ENCODE data around the gene SIRPG. TPM values are rescaled to one million over a fixed set of nuclear protein-coding genes. Genes with fewer than 3 reads are reported as not detected.
"Not testable (repeated sequence)": the region's sequence is repeated elsewhere in the genome, so short reads cannot be mapped to it uniquely, and the experiment has no call there.

Gene SIRPG
- total RNA-seq, 1 experiment from 2014 or later = not detected

GRCh38 chr20:1625083-1625690 is 32.4 kb downstream of the SIRPG start:
- in situ Hi-C loops (cut with HindIII; ENCODE audit: low pct_unique_long_range_greater_than_20kb, low sequenced_read_pairs) = no loop called here
- DNase-seq (ENCODE audit: low read depth, low spot score) = peak; percentile 0

DNA sequence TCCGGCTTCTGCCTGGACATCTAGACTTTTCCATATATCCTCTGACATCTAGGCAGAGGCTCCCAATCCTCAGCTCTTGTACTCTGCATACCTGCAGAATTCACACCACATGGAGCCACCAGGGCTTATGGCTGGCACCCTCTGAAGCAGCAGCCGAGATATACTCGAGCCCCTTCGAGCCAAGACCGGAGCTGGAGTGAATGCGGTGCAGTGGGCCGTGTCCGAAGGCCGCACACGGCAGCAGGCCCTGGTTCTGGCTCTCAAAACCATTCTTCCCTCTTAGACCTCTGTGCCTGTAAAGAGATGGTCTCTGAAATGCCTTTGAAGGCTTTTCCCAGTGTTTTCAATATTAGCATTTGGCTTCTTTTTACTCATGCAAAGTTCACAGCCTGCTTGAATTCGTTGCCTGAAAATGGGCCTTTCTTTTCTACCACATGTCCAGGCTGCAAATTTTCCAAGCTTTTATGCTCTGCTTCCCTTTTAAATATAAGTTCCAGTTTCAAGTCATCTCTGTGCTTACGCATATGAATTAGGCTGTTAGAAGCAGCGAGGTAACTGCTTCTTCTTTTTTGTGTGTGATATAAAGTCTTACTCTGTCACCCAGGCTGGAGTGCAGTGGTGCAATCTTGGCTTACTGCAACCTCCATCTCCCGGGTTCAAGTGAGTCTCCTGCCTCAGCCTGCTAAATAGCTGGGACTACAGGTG is 33.9 kb downstream of the SIRPG start:
- in situ Hi-C loops (cut with HindIII; ENCODE audit: low pct_unique_long_range_greater_than_20kb, low sequenced_read_pairs) = no loop called here
- DNase-seq (ENCODE audit: low read depth, low spot score) = peak; percentile 0

DNA sequence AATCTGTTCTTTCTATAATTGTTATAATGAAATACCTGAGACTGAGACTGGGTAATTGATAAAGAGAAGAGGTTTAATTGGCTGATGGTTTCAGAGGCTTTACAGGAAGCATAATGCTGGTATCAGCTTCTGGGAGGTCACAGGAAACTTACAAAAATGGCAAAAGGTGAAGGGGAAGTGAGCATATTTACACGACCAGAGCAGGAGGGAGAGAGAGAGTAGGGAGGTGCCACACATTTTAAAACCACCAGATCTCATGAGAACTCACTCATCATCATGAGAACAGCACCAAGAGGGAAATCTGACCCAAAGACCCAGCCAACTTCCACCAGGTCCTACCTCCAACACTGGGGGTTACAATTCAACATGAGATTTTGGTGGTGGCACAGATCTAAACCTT is 35.1 kb downstream of the SIRPG start:
- in situ Hi-C loops (cut with HindIII; ENCODE audit: low pct_unique_long_range_greater_than_20kb, low sequenced_read_pairs) = no loop called here
- DNase-seq (ENCODE audit: low read depth, low spot score) = no peak

DNA sequence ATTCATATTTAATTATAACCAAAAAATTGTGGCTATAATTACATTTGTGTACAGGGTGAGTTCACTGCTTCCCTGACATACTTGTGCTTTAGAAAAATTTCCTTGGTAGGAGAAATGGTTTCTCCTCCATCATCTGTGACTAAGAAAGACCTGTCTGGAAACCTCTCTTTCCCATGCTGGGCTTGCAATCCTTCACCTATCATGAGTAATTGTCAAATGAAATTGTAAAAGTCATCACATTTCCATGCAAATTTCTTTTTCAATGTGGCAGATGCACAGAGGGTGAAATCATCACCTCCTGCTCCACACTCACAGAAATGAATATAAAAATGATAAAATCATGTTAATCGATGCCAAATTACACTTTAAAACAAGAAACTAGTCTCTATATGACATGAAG is 36.3 kb downstream of the SIRPG start:
- in situ Hi-C loops (cut with HindIII; ENCODE audit: low pct_unique_long_range_greater_than_20kb, low sequenced_read_pairs) = no loop called here
- DNase-seq (ENCODE audit: low read depth, low spot score) = no peak

DNA sequence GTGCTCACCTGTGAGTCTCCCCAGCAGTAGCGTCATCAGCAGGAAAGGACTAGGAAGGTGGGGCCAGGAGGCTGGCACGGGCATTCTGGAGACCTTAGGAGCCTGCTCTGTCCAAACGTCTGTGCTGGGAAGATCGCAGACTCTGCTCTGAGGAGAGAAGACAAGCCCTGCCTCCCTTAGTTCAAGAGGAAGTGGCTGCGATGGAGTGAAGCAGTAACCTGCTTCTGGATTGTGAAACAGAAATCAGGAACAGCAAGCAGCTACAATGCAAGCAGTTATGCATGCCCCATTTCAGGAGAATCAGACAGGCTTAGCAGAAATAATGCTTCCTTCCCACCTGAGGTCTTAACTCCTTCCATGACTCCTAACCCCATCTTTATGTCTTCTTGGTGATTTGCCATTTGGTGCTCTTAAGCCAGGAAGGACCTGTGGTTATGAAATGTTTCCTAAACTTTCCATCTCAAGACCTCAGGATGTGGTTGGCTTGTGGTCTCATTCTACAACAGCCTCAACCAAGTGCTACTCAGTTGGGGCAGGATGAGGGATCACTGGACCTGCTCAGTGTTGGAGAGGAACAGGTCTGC is 37.6 kb downstream of the SIRPG start, which contains the start of gene SIRPB1:
TSS of gene SIRPB1 (minus strand) at position 149 of the 584 bp plus-strand sequence. CDS start at position 84, 65 bp downstream.
- DNase-seq (ENCODE audit: low read depth, low spot score) = peak; percentile 0
- in situ Hi-C loops (cut with HindIII; ENCODE audit: low pct_unique_long_range_greater_than_20kb, low sequenced_read_pairs) = no loop called here

DNA sequence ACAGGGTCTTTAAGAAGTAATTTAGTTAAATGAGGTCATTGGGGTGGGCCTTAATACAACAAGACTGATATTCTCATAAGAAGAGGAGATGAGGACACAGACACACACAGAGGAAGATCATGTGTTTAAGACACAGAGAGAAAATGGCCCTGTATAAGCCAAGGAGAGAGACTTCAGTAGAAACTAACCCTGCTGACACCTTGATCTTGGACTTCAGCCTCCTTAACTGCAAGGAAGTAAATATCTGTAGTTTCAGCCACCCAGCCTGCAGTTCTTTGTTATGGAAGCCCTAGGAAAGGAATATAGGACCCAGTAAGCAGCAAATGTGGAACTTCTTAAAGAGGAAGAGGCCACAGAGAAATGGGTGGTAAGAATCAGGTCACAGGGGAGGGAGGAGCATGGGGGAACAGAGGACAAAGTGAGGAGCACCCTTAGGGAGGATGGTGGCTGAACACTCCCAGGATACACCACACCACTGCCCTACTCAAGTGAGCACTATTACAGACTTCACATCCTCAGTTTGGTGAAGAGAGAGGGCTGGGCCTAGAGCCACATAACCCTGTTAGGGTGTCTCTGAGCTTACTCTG is 38.5 kb downstream of the SIRPG start:
- no peak for DNase-seq (ENCODE audit: low read depth, low spot score)
- in situ Hi-C loops (cut with HindIII; ENCODE audit: low pct_unique_long_range_greater_than_20kb, low sequenced_read_pairs) = no loop called here

GRCh38 chr20:1618479-1618878 is 39.1 kb downstream of the SIRPG start:
- in situ Hi-C loops (cut with HindIII; ENCODE audit: low pct_unique_long_range_greater_than_20kb, low sequenced_read_pairs) = no loop called here
- DNase-seq (ENCODE audit: low read depth, low spot score) = no peak

- in situ Hi-C loops (cut with HindIII; ENCODE audit: low pct_unique_long_range_greater_than_20kb, low sequenced_read_pairs) = no loop called here
- DNase-seq (ENCODE audit: low read depth, low spot score) = peak; percentile 2
Observed at GRCh38 chr20:1616858-1617434, 40.6 kb downstream of the SIRPG start.

- DNase-seq (ENCODE audit: low read depth, low spot score); in situ Hi-C loops (cut with HindIII; ENCODE audit: low pct_unique_long_range_greater_than_20kb, low sequenced_read_pairs): not testable (repeated sequence)
Observed at GRCh38 chr20:1610404-1610803, 47.2 kb downstream of the SIRPG start.

GRCh38 chr20:1608678-1609347 is 48.8 kb downstream of the SIRPG start:
- DNase-seq (ENCODE audit: low read depth, low spot score); in situ Hi-C loops (cut with HindIII; ENCODE audit: low pct_unique_long_range_greater_than_20kb, low sequenced_read_pairs): not testable (repeated sequence)

DNA sequence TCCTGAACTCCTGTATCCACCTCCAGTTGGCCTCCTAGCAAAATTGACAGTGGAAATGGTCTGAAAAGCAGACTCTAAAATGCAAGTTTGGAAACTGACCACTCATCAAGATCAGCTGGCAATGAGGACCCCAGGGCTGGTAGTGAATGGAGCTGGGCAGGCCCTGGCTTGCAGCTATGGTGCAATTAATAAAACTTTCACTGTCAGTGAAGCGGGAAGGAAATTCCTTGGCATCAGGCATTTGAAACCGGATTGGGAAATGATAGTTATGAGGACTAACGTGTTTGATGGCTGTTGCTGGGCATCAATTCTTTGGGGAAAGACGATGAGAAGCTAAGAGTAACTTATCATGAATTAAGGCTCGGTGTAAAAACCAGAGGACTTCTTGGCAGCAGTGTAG is 56.8 kb downstream of the SIRPG start:
- in situ Hi-C loops (cut with HindIII; ENCODE audit: low pct_unique_long_range_greater_than_20kb, low sequenced_read_pairs) = no loop called here

GRCh38 chr20:1595333-1595732 is 62.2 kb downstream of the SIRPG start:
- DNase-seq (ENCODE audit: low read depth, low spot score) = no peak
- in situ Hi-C loops (cut with HindIII; ENCODE audit: low pct_unique_long_range_greater_than_20kb, low sequenced_read_pairs) = no loop called here

More for the DNA sequence above, 56.8 kb downstream of the SIRPG start:
- DNase-seq (ENCODE audit: low read depth, low spot score) = no peak

GRCh38 chr20:1588533-1589460 is 68.8 kb downstream of the SIRPG start:
- in situ Hi-C loops (cut with HindIII; ENCODE audit: low pct_unique_long_range_greater_than_20kb, low sequenced_read_pairs) = no loop called here
- DNase-seq (ENCODE audit: low read depth, low spot score) = no peak

DNA sequence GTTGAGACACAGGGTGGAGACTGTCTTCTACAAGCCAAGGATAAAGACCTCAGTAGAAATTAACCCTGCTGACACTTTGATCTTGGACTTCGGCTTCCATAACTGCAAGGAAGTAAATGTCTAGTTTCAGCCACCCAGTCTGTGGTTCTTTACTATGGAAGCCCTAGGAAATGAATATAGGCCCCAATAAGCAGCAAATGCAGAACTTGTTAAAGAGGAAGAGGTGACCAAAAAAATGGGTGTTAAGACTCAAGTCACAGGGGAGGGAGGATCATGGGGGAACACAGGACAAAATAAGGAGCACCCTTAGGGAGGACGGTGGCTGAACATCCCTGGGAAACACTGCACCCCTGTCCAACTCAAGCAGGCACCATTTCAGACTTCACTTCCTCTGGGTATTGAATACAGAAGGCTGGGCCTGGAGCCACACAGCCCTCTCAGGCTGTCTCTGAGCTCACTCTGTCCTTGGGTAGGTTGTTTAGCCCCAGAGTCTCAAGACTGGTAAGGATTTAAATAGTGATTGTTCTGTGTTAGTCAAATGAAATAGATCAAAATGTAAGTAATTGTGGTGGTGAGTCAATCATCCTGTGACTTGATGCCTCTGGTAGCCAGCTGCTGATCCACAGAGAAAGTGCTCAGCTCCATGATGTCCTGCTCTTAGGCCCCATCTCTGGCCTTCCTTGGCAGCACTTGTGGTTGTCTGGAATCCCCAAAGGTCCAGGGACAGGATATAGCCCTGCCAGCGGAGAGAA is 69.6 kb downstream of the SIRPG start:
- in situ Hi-C loops (cut with HindIII; ENCODE audit: low pct_unique_long_range_greater_than_20kb, low sequenced_read_pairs) = no loop called here
- DNase-seq (ENCODE audit: low read depth, low spot score) = no peak

- no peak for DNase-seq (ENCODE audit: low read depth, low spot score)
- in situ Hi-C loops (cut with HindIII; ENCODE audit: low pct_unique_long_range_greater_than_20kb, low sequenced_read_pairs) = no loop called here
Observed at GRCh38 chr20:1579488-1579887, 78.1 kb downstream of the SIRPG start.
